ENCODE data around the gene ZCCHC17.

DNA sequence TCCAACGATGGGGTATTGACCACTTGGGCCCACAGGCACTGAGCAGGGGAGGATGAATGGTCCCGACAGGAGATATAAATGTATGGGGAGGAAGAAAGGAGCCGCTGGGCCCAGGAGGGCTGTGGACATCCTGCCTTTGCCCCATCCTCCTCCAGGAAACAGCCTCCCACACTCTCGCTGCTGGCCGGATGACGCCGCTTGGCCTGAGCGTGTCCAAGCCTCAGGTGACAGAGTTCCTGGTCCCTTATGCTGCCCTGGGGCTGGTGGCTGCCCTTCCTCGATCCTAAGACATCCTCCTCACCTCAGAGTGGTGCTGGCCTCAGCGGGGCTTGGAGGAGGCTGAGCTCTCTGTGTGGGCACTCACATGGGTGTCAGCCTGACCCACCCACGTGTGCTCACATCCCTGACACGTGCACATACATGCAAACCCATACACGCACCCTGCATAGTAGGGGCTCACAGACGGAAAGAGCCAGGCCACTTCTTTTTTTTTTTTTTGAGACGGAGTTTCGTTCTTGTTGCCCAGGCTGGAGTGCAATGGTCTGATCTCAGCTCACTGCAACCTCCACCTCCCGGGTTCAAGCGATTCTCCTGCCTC lies 110.3 kb downstream of the ZCCHC17 start:
- TF ChIP-seq EZH2 (IDR thresholded peaks at IDR 0.05; ENCODE audit: low read depth) = no peak
- TF ChIP-seq, protein P1, sequence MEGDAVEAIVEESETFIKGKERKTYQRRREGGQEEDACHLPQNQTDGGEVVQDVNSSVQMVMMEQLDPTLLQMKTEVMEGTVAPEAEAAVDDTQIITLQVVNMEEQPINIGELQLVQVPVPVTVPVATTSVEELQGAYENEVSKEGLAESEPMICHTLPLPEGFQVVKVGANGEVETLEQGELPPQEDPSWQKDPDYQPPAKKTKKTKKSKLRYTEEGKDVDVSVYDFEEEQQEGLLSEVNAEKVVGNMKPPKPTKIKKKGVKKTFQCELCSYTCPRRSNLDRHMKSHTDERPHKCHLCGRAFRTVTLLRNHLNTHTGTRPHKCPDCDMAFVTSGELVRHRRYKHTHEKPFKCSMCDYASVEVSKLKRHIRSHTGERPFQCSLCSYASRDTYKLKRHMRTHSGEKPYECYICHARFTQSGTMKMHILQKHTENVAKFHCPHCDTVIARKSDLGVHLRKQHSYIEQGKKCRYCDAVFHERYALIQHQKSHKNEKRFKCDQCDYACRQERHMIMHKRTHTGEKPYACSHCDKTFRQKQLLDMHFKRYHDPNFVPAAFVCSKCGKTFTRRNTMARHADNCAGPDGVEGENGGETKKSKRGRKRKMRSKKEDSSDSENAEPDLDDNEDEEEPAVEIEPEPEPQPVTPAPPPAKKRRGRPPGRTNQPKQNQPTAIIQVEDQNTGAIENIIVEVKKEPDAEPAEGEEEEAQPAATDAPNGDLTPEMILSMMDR (conservative IDR thresholded peaks at IDR 0.05) = no peak

Measured in PC-9 (cell line).